ENCODE data around the gene GNL1. TPM values are rescaled to one million over a fixed set of nuclear protein-coding genes. Genes with fewer than 3 reads are reported as not detected.

Gene GNL1
- total and polyA plus RNA-seq, 2 of the 8 experiments (the other 6 are each of a cell fraction or from before 2014, with no cell fraction given) = 42.4 to 67.8 TPM

DNA sequence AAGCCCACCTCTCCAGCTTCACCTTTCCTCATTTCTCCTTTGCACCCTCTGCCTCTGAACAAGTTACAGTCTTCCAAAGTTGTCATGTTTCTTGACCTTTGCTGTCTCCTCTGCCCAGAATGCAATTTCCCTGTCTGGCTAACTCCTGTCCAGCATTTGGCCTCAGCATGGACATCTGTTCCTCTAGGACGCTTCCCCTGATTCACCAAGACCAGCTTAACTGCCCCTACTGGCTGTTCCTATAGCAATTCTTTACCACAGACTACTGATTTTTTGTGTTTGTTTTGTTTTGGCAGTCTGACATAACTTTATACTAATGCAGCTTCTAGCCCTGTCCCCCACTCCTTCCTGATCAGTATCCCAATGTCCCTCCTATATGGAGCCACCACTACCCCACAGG is 13.4 kb downstream of the GNL1 start:
- no peak overlapping the region for H2BK120ac ChIP-seq (replicated peaks; ENCODE audit: low read depth, low read length)
- WGBS, 2 experiments (ENCODE audit: extremely low coverage in 1 of 2, insufficient coverage in 1 of 2, insufficient read length in 1 of 2, insufficient replicate concordance in 2 of 2, low coverage in 1 of 2, low lambda C conversion rate in 2 of 2, missing lambda C conversion rate in 1 of 2) = 83% methylated on average over 1 of the region's 1 CpG; no CpG with 5 or more reads in 1 of the 2 experiments
- H4K91ac ChIP-seq (replicated peaks; ENCODE audit: insufficient read length, low read length) = no peak overlapping the region
- FAIRE-seq (no peak), DNase-seq (ENCODE audit: low read depth in 1 of 2, low spot score in 2 of 2) (no peak)
- H2AFZ ChIP-seq (ENCODE audit: low read length) = no peak overlapping the region
- H3K4me1 ChIP-seq (replicated peaks in 1 of 4; ENCODE audit: control insufficient read depth in 3 of 4, insufficient read depth in 4 of 4, low read length in 3 of 4) = no peaks in the 10 kb centered on the region
- H3K56ac ChIP-seq (replicated peaks; ENCODE audit: insufficient read length, low read depth, low read length) = no peak overlapping the region
- H2BK12ac ChIP-seq (ENCODE audit: low read depth, low read length) = no peak overlapping the region
- H2BK20ac ChIP-seq (ENCODE audit: low read length) = no peak overlapping the region
- H2BK5ac ChIP-seq (ENCODE audit: low read depth, low read length) = no peak overlapping the region
- H4K20me1 ChIP-seq (replicated peaks in 1 of 2; ENCODE audit: control insufficient read depth in 1 of 2, insufficient read depth in 2 of 2, low read length in 2 of 2) = peaks cover 0 to 2% of the 10 kb centered on the region in 2 experiments
- H3K27me3 ChIP-seq (replicated peaks in 1 of 4; ENCODE audit: control insufficient read depth in 3 of 4, extremely low read depth in 1 of 4, insufficient read depth in 3 of 4, low read length in 3 of 4) = no peaks in the 10 kb centered on the region
- H3K79me1 ChIP-seq (ENCODE audit: low read depth, low read length) = no peaks in the 10 kb centered on the region
- no peaks in the 10 kb centered on the region for H3K79me2 ChIP-seq (ENCODE audit: control insufficient read depth in 1 of 2, insufficient read depth in 2 of 2, low read length in 2 of 2)
- POLR2A ChIA-PET (ENCODE audit: partially characterized antibody) = interaction anchor here (0.7 to 4.5 kb wide), 13 partner anchors 9 to 73 kb away, joined by 3 to 47 read pairs (median 5); partner anchors contain the start of genes GNL1 and PRR3
- no peak overlapping the region for H3K27ac ChIP-seq (ENCODE audit: low read depth, low read length)
- H4K8ac ChIP-seq (ENCODE audit: extremely low read depth, insufficient read depth, low read length) = no peak overlapping the region
- no peaks in the 10 kb centered on the region for H3K23me2 ChIP-seq (ENCODE audit: low read depth, low read length)
- no peak overlapping the region for H3K14ac ChIP-seq (ENCODE audit: insufficient read length)
- no peak overlapping the region for H3K18ac ChIP-seq (ENCODE audit: extremely low read depth, low read length)
- H2BK15ac ChIP-seq (ENCODE audit: low read length) = no peak overlapping the region
- no peak overlapping the region for H3K4me2 ChIP-seq (ENCODE audit: insufficient read depth in 1 of 2, low read depth in 2 of 2, low read length in 2 of 2)
- H4K5ac ChIP-seq (ENCODE audit: insufficient read length, low read depth, low read length) = no peak overlapping the region
- H3K23ac ChIP-seq (ENCODE audit: insufficient read length) = no peak overlapping the region
- no peak for TF ChIP-seq SP1 (IDR thresholded peaks at IDR 0.05; ENCODE audit: low read depth, low read length)
- TF ChIP-seq KDM1A (IDR thresholded peaks at IDR 0.05; ENCODE audit: borderline replicate concordance, low read length) = no peak
- no peak for TF ChIP-seq SIX5 (IDR thresholded peaks at IDR 0.05; ENCODE audit: low read depth, low read length)
- no peak for TF ChIP-seq BRCA1 (IDR thresholded peaks at IDR 0.05; ENCODE audit: low read depth, low read length)
- no peak for TF ChIP-seq KDM5A (IDR thresholded peaks at IDR 0.05; ENCODE audit: low read length)
- TF ChIP-seq JUND (IDR thresholded peaks at IDR 0.05; ENCODE audit: low read length) = no peak
- TF ChIP-seq ZNF274 (IDR thresholded peaks at IDR 0.05; ENCODE audit: borderline replicate concordance, extremely low read depth, low read length) = no peak
- no peak for TF ChIP-seq EZH2 (IDR thresholded peaks at IDR 0.05; ENCODE audit: low read depth, low read length, severe bottlenecking)
- no peak for TF ChIP-seq SUZ12 (IDR thresholded peaks at IDR 0.05; ENCODE audit: low read length)
- no peak for TF ChIP-seq CTCF (IDR thresholded peaks at IDR 0.05; ENCODE audit: control extremely low read depth in 1 of 3, insufficient read depth in 1 of 3, low read depth in 1 of 3, low read length in 3 of 3)
- H3K4ac ChIP-seq (replicated peaks; ENCODE audit: insufficient read length, low read depth, low read length) = no peak overlapping the region
- no peak overlapping the region for H3K4me3 ChIP-seq (ENCODE audit: extremely low read depth in 1 of 4, insufficient read depth in 2 of 4, low read depth in 3 of 4, low read length in 4 of 4)
- H2AK5ac ChIP-seq (ENCODE audit: low read depth, low read length) = no peak overlapping the region
- peaks cover 3 to 11% (median 4%) of the 10 kb centered on the region in 4 experiments; a peak in 6 of 8 replicates for H3K36me3 ChIP-seq (ENCODE audit: control insufficient read depth in 2 of 4, insufficient read depth in 4 of 4, low read length in 3 of 4)
- no peaks in the 10 kb centered on the region for H3K9me3 ChIP-seq (ENCODE audit: insufficient read depth in 2 of 2, low read depth in 1 of 2, low read length in 1 of 2)
- H3K9ac ChIP-seq (replicated peaks in 1 of 4; ENCODE audit: extremely low read depth in 1 of 4, low read depth in 3 of 4, low read length in 3 of 4) = no peak overlapping the region
- CTCF ChIA-PET (ENCODE audit: partially characterized antibody) = interaction anchor here (0.7 to 20.8 kb wide), 17 partner anchors 8 to 831 kb away, joined by 3 to 326 read pairs (median 7); partner anchors contain the start of genes GNL1 and PRR3

All from H1 (cell line).